Endothelial cell (in vitro differentiated cells): Measurements from ENCODE around the gene CDC42BPA. TPM values are rescaled to one million over a fixed set of nuclear protein-coding genes. Genes with fewer than 3 reads are reported as not detected.

ENCODE experiments used
- DNase-seq: peaks from one replicate; pipeline ENCODE4 v3.0.0; 2021; ENCODE audit warnings: low spot score
- H3K27ac Mint-ChIP-seq: one replicate; pipeline ENCODE4 v1.8.0; 2021; ENCODE audit warnings: mixed read lengths, inconsistent platforms; ENCODE audit not compliant: unreplicated experiment
- H3K27me3 Mint-ChIP-seq: one replicate; pipeline ENCODE4 v1.8.0; 2021; ENCODE audit warnings: mild to moderate bottlenecking, moderate library complexity, mixed read lengths, inconsistent platforms; ENCODE audit not compliant: unreplicated experiment
- H3K36me3 Mint-ChIP-seq: one replicate; pipeline ENCODE4 v1.8.0; 2021; ENCODE audit warnings: mild to moderate bottlenecking, low read depth, mixed read lengths, inconsistent platforms; ENCODE audit not compliant: unreplicated experiment
- H3K4me1 Mint-ChIP-seq: one replicate; pipeline ENCODE4 v1.8.0; 2021; ENCODE audit warnings: mild to moderate bottlenecking, mixed read lengths, inconsistent platforms; ENCODE audit not compliant: unreplicated experiment
- H3K4me3 Mint-ChIP-seq: one replicate; pipeline ENCODE4 v1.8.0; 2021; ENCODE audit warnings: mild to moderate bottlenecking, mixed read lengths, inconsistent platforms; ENCODE audit not compliant: unreplicated experiment
- H3K9me3 Mint-ChIP-seq: one replicate; pipeline ENCODE4 v1.8.0; 2021; ENCODE audit warnings: mixed read lengths, inconsistent platforms; ENCODE audit not compliant: unreplicated experiment
- total RNA-seq: library from RNA; stranded (reverse); fragmentation: NEBNext Ultra II Directional; extraction: Animal tissue kit (Norgen Biotek cat#: 25700); gene quantifications from one replicate; pipeline ENCODE4 v1.2.1, GENCODE V29; 2021; ENCODE audit not compliant: unreplicated experiment
- TF ChIP-seq, protein P1 (sequence below): fragments of 200-600 bp; sonication (generic); IDR thresholded peaks from one replicate; pipeline ENCODE4 v1.5.0; 2021; ENCODE audit warnings: antibody characterized with exemption; ENCODE audit not compliant: unreplicated experiment

CDC42BPA gene
- total RNA-seq, 1 donor from 2014 or later = 41.4 TPM

DNA sequence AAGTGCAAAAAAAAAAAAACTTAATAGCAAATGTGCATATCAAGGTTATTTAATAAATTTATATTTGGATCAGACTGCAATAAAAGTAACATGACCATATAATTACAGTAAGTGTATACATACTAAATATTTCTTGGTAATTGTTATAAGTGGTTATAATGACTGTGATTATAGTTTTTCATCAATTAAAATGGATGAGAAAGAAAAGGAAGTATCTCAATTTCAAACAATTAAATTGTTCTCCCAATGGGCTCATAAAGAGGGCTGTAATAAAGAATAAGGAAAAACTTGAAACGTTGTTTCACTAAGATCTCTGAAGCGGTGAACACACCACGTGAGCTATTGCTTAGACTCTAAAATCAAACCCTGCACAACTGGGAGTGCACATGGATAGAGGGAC is 104.1 kb downstream of the CDC42BPA start:
- Mint-ChIP-seq H3K27ac (no peak overlapping the region), H3K36me3 (peaks cover 9% of the 10 kb centered on the region), H3K9me3 (no peaks in the 10 kb centered on the region), H3K27me3 (no peaks in the 10 kb centered on the region), H3K4me1 (peaks cover 7% of the 10 kb centered on the region), H3K4me3 (no peak overlapping the region)
- DNase-seq = no peak
- TF ChIP-seq, protein P1, sequence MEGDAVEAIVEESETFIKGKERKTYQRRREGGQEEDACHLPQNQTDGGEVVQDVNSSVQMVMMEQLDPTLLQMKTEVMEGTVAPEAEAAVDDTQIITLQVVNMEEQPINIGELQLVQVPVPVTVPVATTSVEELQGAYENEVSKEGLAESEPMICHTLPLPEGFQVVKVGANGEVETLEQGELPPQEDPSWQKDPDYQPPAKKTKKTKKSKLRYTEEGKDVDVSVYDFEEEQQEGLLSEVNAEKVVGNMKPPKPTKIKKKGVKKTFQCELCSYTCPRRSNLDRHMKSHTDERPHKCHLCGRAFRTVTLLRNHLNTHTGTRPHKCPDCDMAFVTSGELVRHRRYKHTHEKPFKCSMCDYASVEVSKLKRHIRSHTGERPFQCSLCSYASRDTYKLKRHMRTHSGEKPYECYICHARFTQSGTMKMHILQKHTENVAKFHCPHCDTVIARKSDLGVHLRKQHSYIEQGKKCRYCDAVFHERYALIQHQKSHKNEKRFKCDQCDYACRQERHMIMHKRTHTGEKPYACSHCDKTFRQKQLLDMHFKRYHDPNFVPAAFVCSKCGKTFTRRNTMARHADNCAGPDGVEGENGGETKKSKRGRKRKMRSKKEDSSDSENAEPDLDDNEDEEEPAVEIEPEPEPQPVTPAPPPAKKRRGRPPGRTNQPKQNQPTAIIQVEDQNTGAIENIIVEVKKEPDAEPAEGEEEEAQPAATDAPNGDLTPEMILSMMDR = no peak

DNA sequence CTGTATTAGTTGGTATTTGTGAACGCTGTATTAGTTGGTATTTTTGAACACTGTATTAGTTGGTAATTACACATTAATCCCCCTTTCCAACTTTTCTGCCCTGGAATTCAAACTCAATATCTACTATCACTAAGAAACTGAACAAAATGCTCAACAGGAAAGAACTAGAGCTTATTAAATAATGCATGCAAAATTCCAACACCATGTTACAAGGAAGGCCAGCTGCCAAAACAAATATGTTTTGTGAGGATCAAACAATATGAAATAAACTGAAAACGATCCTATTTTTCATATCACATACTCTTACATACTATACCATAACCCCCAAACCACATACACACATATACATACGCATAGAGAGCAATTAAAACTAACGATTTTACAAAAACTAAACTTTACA is 104.9 kb downstream of the CDC42BPA start:
- no peak for DNase-seq
- no peak overlapping the region for H3K4me3 Mint-ChIP-seq
- TF ChIP-seq, protein P1 = no peak
- H3K27ac Mint-ChIP-seq = no peak overlapping the region
- H3K27me3 Mint-ChIP-seq = no peaks in the 10 kb centered on the region
- no peaks in the 10 kb centered on the region for H3K9me3 Mint-ChIP-seq
- H3K4me1 Mint-ChIP-seq = peaks cover 3% of the 10 kb centered on the region
- H3K36me3 Mint-ChIP-seq = peaks cover 9% of the 10 kb centered on the region

DNA sequence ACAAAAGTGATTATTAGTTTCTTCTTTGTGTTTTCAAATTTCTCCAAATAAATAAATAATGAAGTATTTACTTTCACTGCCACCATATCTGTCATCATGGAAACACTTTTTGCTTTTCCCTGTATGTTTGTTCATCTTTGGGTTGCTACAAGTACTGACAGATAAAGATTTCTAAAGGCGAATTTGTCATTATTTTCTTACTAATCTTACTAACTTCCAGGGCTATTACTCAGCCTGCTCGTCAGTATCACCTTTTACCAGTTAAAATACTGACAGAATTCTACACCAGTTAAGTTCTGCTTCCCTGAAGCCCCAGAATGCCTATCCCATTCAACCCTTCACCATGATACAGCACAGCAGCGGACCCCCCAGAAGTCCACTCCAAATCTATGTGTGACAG is 106.1 kb downstream of the CDC42BPA start:
- no peak overlapping the region for H3K27ac Mint-ChIP-seq
- TF ChIP-seq, protein P1 = no peak
- no peaks in the 10 kb centered on the region for H3K9me3 Mint-ChIP-seq
- peaks cover 4% of the 10 kb centered on the region for H3K36me3 Mint-ChIP-seq
- peaks cover 3% of the 10 kb centered on the region for H3K4me1 Mint-ChIP-seq
- H3K4me3 Mint-ChIP-seq = no peak overlapping the region
- no peaks in the 10 kb centered on the region for H3K27me3 Mint-ChIP-seq
- no peak for DNase-seq

DNA sequence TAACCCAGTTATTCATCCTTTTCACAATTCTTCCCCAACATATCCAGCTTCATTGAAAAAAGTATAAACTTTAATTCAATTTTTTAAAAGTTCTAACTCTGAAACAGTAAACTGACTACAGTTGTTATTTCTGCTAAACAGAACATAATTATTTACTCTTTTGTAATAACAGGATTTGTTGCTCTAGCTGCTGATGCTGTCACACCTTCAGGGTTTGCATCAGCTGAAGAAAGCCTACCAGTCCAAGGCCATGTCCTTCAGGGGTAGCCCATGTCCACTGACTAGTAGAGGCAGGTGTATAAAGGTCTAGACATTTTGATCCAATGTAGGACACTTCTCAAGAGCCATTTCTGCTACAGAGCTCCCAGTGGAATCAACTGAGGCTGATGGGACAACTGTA is 107.7 kb downstream of the CDC42BPA start:
- Mint-ChIP-seq H3K4me1 (peaks cover 3% of the 10 kb centered on the region), H3K27me3 (no peaks in the 10 kb centered on the region), H3K4me3 (no peak overlapping the region), H3K36me3 (peaks cover 4% of the 10 kb centered on the region), H3K9me3 (no peaks in the 10 kb centered on the region), H3K27ac (no peak overlapping the region)
- TF ChIP-seq, protein P1 = no peak
- DNase-seq = no peak

DNA sequence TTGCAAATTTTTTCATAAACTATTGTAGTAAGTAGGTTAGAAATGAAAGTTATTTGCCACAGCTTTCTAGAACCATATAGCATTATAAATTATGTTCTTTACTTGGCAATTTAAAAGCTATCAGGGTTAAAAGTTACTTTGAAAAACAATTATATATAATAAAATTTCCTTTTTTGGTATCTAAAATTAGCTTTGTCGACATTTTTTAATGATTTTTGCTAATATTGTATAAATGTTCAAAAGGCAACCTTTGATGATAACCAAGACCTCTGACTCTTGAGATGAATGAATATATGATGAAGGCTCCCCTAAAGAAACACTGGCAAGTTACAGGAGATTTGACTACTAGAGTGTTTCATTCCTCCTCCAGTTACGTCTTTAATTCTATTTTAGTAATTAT is 121.2 kb downstream of the CDC42BPA start:
- no peaks in the 10 kb centered on the region for H3K4me1 Mint-ChIP-seq
- no peak overlapping the region for H3K27ac Mint-ChIP-seq
- TF ChIP-seq, protein P1 = no peak
- no peak overlapping the region for H3K4me3 Mint-ChIP-seq
- peaks cover 1% of the 10 kb centered on the region for H3K27me3 Mint-ChIP-seq
- H3K36me3 Mint-ChIP-seq = no peaks in the 10 kb centered on the region
- DNase-seq = no peak
- no peaks in the 10 kb centered on the region for H3K9me3 Mint-ChIP-seq
